Activated gamma-delta T cell treated with Interleukin-2 at 50 U/mL for 16 hours (primary cell): Measurements from ENCODE around the gene TEAD1.

ENCODE experiments used
- DNase-seq: peaks from one replicate; pipeline ENCODE4 v3.0.0-alpha.2; 2020

Gene TEAD1

GRCh38 chr11:12963051-12963450 lies 288.8 kb downstream of the TEAD1 start:
- no peak for DNase-seq

GRCh38 chr11:12963792-12964536 lies 289.7 kb downstream of the TEAD1 start:
- DNase-seq, result peak; percentile 51

- no peak for DNase-seq
Observed at GRCh38 chr11:12964650-12965049, 290.4 kb downstream of the TEAD1 start.

DNA sequence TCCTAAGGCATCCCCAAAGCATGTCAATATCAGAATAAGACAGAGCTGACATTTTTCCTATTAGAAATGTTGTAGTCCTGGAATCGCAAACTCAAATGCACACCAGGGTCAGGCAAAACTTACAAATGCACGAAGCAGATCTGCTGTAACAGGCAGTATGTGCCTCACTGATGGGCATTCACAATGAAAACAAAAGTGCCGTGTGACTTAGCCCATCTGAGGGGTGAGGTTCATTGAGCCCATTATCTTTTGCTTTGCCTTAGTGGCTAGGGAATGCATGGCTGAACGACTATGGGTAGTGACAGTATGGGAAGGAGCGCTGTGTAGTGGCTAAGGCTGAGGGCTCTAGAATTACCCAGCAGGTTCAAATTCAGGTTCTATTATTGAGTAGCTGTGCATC lies 291.8 kb downstream of the TEAD1 start:
- no peak for DNase-seq

DNA sequence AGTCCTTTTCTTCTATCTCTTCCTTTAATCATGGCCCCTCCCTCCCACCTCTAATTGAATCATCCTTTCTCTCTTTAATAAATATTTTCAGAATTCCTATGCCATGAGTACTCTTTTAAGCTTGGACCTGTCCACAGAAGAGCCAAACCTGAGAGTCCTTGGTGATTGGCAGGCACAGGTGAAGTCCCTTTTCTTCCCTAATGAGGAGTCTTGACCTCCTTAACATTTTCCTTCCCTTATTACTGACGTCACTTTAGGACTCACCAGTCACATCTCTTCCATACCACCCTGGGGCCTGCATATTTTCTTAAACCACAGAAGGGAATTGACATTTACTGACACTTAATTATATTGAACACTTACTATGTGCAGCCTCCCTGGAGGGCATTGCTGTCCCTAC lies 293.9 kb downstream of the TEAD1 start:
- DNase-seq, result no peak

GRCh38 chr11:12968826-12969225 lies 294.6 kb downstream of the TEAD1 start:
- no peak for DNase-seq

DNA sequence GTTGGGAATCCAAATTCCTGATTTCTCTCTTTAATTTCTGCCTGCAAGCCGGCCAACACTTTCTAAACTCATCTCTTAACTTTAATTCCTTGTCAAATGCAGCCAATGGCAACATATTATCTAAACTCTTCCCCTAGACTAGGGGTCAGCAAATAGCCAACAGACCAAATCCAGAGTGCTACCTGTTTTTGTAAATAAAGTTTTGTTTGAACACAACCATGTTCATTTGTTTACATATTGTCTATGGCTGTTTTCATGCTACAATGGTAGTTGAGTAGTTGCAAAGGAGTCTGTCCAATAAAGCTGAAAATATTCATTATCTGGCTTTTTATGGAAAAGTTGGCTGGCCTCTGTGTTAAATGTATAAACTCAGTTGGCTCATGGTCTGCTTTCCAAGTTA lies 297.7 kb downstream of the TEAD1 start:
- DNase-seq, result no peak

DNA sequence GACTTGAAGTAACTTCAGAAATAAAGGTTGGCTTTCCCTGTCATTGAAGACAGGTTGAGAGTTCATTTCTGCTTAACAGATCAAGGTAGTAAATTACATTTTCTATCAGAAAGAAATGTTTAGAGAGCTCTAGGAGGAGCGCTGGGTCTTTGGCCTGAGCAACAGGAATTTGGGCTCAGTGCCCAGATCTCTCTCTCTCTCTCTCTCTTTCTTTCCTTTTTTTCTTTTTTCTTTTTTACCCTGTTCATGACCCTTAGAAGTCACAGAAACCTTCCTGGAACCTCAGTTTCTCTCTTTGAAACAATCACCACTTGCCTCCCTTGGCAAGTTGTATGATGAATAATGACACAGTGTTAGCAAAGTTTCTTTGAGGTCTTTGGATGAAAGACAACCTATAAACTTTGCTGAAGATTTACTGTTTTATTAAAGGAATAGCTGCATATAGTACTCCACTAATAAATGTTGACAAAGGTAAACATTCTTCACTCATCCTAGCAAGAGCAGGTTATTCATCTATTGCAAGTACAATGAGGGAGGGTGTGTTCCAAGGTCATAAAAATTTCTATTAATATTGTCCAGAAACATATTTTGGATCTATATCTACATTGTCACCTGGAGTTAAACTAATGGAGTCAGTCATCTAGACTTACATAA lies 299.4 kb downstream of the TEAD1 start:
- no peak for DNase-seq

DNA sequence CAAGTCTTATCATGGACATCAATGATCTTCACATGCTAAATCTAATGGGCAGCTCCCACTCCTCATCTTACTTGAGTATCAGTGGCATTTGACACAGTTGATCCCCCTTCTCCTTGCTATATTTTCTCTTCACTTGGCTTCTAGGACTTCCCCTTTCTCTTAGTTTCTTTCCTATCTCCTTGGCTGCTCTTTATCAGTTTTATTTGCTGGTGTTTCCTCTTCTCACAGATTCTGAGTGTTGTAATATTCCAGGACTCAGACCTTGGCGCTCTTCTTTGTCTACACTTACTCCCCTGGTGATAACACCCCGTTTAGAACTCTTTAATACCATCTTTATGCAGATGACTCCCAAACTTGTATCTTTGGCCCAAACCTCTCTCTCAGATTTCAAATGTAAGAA lies 301.0 kb downstream of the TEAD1 start:
- DNase-seq, result no peak

DNA sequence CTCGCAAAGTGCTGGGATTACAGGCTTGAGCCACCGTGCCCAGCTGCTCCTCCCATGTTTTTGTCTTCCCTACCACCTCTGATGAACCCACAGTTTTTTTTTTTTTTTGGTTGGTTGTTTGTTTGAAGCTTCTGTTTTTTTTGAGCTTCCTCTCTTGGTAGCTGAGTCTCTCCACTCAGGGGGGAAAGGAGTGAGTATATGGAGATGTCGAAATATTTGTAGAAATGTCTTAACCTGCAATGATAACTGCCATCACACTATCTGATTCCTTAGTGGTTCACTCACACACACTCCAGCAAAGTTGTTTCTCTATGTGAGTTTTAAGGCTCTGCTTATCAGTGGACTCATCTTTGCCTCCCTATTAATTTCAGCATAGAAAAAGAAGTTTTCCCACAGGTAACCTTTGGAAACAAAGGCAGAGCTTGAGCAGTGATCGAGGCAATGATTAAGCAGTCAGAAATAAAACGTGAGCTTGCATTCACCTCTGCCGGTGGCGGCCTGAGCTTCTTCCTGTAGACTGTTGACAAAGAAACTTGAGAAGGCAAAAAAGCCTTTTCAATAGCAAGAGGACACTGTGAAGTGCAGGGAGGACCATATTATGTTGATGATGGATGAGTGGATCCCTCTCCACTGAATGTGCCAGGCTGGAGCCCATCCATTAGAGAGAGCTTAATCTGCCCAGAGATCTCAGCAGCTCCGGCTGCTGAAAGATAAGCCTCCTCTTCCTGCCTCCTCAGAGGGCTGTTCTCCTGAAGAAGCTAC lies 305.9 kb downstream of the TEAD1 start:
- DNase-seq, result no peak

DNA sequence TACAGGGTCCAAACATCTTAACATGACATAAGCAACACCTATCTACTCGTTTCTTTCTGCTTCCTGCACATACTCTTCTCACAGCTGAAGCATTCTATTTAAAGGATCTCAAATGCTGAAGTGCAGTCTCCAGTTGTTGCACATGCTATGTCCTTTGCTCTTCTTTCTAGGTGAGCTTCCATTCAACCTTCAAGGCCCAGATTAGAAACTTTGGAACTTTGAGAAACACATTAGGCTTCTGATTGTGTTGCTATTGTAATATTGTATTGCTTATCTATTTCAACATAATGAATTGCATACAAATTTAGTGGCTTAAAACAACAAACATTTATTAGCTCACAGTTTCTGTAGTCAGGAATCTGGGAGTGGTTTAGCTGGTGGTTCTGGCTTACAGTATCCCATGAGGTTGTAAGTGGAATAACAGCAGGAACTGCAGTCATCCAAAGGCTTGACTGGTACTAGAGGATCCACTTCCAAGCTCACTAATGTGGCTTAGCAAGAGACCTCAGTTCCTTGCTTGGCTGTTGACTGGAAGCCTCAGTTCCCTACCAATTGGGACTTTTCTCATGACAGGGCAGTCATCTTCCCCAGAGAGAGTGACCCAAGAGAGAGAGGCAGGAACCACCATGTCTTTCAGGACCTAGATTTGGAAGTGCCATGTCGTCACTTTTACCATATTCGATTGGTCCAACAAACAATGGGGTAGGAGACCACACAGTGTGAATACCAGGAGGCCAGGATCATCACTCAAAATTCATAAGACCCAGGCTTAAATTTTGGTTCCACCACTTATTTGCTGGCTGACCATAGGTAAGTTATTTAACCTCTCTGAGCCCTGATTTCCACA lies 307.7 kb downstream of the TEAD1 start:
- no peak for DNase-seq

DNA sequence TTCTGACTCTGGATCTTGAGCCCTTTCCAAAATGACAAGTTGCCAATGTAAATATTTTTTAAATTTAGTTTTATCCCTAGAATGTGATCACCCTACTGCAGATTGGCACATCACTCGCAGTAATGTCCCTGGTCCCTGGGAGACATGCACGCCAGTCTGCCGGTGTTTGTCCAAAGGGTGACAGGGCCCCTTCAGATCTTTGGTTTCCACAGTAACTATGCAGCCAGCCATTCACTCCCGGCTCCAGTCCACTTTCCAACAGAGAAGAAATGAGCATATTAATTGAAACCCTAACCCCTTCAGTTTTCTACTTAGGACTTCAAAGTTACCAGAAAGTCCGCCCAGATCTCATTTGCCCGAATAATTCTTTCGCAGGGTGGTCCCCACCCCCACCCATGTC lies 309.1 kb downstream of the TEAD1 start:
- no peak for DNase-seq

DNA sequence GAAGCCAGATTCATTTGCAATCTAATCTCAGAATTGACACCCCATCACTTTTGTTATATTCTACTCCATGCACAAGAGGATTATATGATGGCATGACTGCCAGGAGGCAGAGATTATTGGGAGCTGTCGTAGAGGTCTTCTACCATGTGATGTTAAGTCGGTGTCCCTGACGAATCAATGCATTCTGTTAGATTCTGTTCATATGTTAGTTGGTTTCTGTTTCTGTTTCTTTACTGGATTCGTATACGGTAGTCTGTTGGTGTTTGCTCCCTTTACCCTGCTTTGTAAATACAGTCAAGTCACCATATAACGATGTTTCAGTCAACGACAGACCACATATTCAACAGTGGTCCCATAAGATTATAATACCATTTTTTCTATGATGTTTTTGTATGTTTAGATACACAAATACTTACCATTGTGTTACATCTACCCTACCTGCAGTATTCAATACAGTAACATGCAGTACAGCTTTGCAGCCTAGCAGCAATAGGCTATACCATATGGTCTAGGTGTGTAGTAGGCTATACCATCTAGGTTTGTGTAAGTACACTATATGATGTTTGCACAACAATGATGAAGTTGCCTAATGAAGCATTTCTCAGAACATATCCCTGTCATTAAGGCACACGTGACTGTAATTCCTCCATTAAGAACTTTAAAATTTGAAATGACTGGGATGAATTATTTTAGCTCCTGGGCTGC lies 312.1 kb downstream of the TEAD1 start:
- no peak for DNase-seq

- DNase-seq, result no peak
Observed at GRCh38 chr11:12989428-12990161, 315.4 kb downstream of the TEAD1 start.

DNA sequence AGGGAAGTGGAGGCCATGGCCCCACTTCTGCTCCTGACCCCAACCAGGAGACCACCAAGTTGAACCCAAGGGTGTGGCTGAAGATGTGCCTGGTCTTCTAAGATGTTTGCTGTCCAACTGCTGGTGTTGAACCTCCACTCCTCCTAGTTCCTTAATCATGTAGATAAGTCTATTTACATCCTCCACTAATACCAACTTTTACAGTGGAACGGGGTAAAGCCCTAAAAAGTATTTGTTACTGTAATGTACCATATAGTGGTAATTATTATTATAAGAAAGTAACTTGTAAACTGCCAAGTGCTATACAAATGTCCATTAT lies 315.9 kb downstream of the TEAD1 start:
- no peak for DNase-seq

DNA sequence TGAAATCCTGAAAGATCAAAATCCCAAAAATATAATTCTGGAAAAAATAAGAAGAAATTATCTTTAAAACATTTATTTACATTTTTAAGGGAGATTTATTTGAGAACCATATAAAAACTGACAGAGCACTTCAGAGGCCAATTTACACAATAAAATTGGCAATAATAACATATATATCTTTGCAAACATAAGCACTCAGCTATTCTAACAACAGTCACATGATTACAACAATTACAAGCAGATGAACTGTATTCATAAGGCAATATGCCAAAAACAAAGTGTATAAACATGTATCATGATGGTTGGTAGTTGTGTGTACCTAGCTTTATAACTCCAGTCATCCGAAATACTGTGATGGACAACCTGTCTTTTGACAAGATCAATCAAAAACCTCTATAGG lies 317.2 kb downstream of the TEAD1 start:
- no peak for DNase-seq

DNA sequence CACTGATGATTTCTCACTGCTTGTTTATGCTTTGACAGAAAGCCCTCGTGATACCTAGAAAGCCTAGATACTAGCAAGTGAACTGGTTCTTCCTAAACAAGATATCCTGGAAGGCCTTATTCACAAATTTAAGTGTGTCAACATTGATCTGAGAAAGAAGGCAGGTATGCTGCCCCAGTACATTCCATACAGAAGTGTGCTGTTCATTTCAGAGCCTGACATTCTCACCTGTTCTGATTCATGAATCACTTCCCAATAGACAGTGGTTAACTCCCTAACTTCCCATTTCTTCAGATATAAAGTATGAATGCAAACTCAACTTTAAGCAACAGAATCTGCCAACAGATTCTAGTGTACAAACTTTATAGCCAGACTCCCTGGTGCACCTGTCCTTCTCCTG lies 319.4 kb downstream of the TEAD1 start:
- no peak for DNase-seq
